DMS153 treated with DMSO at 0.1 percent for 48 hours (cell line): ENCODE measurements around the gene CYLC1.

Experiments used
- DNase-seq: peaks from one replicate; lab custom pipeline; 2025; ENCODE audit not compliant: unreplicated experiment; lab: John Stamatoyannopoulos, UW

Gene CYLC1, protein sequence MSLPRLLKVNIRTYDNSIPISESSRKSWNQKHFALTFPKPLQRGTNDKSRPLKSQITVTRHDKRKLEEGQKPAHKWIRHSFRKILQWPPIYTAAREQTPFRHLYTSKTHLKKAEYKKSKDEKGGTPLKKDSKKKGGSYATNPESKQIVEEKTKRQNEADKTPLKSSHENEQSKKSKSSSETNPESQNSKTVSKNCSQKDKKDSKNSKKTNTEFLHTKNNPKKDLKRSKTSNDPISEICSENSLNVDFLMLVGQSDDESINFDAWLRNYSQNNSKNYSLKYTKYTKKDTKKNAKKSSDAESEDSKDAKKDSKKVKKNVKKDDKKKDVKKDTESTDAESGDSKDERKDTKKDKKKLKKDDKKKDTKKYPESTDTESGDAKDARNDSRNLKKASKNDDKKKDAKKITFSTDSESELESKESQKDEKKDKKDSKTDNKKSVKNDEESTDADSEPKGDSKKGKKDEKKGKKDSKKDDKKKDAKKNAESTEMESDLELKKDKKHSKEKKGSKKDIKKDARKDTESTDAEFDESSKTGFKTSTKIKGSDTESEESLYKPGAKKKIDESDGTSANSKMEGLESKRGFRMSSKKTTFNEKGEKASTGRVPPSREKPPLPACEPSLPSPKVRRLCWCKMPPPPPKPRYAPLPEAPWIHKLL

DNA sequence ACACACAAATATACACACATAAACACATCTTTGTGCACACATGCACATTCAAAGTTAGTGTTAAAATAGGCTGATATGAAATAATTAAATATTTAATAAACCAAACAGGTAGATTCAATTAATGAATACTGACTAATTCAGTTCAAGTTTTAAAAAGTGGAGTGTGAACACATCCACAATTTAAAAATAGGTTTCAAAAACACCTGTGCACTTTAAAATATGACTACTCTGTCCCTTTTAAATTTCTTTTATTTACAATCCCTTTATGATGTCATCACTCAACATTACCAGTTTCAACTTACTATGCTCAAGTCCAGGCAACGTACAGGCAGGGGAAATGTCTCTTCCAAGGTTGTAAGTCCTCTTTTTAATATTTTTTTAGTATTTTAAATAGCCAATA is at the start of gene CYLC1:
CYLC1 (plus strand) TSS at position 301 of the 400 bp plus-strand sequence; CDS start at position 338, 37 bp downstream.
- DNase-seq = no peak

GRCh38 chrX:83819304-83819703 is 41.6 kb upstream of the CYLC1 start:
- no peak for DNase-seq

DNA sequence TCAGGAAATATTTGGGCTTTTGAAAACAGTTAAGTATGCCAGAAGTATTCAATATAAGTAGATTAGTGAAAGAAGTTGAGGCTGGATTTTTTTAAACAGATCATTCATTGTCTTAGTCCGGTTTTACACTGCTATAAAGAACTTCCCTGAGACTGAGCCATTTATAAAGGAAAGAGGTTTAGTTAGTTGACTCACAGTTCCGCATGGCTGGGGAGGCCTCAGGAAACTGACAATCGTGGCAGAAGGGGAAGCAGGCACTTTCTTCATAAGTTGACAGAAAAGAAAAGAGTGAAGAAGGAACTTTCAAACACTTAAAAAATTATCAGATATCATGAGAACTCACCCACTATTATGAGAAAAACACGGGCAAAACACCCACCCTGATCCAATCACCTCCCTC is 31.1 kb upstream of the CYLC1 start:
- DNase-seq = no peak

DNA sequence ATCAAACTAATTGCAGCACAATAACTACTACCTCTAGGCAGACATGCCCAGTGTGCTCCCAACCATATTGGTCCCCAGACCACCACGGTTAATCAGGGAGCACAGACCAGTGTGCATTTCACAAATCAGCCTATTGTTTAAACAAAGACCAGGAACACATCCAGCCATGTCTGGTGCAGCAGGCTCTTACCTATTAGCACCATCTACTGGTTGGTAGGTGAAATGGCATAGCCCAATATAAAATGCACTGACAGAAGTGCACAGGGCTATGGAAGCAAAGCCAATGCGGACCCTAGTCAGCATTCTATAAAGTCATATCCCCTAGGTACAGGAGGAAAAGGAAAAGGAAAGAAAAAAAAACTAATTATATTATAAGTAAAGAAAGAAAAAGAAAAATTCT is 15.5 kb upstream of the CYLC1 start:
- DNase-seq = peak; percentile 20

GRCh38 chrX:83847339-83847738 is 13.6 kb upstream of the CYLC1 start:
- DNase-seq = no peak

- DNase-seq = no peak
These were observed 27.6 kb downstream of the CYLC1 start for GRCh38 chrX:83888585-83888984.

DNA sequence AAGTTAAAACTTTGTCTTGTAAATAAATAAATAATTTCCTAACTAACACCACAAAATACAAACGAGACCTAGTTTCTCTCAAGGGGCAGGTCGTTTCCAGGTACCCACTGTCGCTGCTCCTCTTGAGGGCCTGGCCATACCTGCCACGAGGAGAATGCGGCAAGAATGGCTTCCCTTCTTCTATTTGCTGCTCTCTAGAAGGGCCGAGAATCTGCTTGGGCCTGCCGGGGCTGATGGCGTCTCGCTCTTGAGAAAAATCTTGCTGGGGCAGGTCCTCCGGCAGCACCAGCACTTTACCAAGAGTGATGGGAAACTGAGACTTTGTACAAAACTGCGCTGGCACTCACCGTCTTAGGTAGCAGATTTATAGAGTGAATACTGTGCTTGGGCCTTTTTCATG is 31.5 kb downstream of the CYLC1 start:
- DNase-seq = no peak

DNA sequence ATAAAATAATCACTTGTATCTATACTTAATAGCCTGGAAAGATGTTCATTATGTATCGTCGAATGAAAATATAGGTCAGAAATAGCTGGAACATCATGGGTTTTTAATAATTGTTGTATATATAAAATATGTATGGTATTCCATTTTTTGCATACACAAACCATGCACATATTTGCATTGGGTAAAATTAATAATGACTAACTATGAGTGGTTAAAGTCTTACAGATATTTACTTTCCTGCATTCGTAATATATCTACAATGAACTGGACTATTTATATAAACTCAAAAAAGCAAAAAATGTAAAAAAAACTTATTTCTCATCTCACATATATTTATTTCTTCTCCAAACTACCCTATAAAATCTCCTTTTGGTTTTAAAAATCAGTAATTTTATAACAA is 46.0 kb downstream of the CYLC1 start:
- DNase-seq = no peak

DNA sequence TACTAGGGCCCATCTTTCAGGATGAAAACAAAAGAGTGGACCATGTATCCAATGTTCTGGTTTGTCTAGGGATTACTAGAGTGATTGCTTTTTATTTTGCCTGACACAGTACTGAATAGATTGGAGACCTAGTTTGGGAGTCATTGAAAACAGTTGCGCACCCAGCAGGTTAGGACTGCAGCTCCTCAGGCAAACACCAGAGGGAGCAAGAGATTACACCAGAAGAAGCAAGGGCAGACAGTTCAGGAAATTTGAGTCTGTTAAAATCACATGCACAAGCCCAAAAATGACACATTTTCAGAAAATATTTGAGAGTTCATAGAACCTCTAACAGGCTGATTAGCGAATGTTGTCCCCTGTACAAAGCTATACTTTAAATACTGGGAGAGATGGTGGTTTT is 55.6 kb downstream of the CYLC1 start:
- no peak for DNase-seq

- no peak for DNase-seq
These were observed 73.3 kb downstream of the CYLC1 start for GRCh38 chrX:83934220-83934619.
